ENCODE measurements around the gene CEPT1. TPM values are rescaled to one million over a fixed set of nuclear protein-coding genes. Genes with fewer than 3 reads are reported as not detected.

The CEPT1 gene
- total RNA-seq, 4 donors from 2014 or later, result 30.3 to 37.8 (median 32.8) TPM

DNA sequence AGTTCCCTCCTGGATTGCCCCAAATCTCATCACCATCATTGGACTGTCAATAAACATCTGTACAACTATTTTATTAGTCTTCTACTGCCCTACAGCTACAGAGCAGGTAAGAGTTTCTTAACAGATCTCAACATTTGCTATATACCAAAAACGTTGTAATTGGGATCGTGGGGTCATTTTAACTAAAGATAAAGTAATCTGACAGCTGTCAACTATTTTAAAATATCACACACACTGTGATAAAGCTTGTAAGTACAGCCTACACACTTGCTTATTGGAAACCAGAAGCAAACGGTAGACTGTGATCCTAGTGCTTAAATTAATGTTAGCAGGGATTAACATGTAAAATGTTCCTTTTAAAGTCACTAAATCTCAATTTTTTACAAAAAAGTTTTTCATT, 7.9 kb downstream of the CEPT1 start:
- H3K36me3 ChIP-seq, result peaks cover 0 to 50% (median 0%) of the 10 kb centered on the region in 3 donors
- WGBS, 2 donors, result 78 to 82% methylated on average over 3 of the region's 3 CpGs

DNA sequence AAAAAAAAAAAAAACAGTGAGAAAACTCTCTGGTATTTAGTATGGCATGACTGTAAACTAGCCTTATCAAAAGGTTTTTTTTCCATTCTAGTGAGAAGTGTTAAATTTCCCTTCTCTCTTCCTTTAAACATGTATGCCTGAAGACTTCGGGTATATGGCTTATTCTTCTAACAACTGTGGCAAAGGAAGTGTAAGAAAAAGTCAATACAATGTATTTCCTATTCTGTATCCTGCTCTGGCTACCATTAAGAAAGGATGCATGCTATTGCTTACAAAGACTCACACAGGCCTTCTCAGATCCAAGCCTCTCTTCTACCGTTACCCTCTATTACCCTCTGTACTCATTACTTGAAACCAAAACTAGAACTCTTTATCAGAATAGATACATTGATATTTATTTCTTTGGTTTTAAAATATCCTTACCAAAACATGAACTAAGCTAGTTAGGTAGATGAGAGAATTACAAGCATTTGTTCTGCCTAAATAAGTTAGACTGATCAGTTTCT, 8.4 kb downstream of the CEPT1 start:
- Histone ChIP-seq H3K9me3 (no peaks in the 10 kb centered on the region), H3K27me3 (no peaks in the 10 kb centered on the region), H3K27ac (no peak overlapping the region), H3K36me3 (peaks cover 0 to 55% (median 0%) of the 10 kb centered on the region in 3 donors), H3K4me1 (peaks cover 0 to 28% (median 0%) of the 10 kb centered on the region in 4 donors), H3K4me3 (no peak overlapping the region)
- TF ChIP-seq, protein P1, sequence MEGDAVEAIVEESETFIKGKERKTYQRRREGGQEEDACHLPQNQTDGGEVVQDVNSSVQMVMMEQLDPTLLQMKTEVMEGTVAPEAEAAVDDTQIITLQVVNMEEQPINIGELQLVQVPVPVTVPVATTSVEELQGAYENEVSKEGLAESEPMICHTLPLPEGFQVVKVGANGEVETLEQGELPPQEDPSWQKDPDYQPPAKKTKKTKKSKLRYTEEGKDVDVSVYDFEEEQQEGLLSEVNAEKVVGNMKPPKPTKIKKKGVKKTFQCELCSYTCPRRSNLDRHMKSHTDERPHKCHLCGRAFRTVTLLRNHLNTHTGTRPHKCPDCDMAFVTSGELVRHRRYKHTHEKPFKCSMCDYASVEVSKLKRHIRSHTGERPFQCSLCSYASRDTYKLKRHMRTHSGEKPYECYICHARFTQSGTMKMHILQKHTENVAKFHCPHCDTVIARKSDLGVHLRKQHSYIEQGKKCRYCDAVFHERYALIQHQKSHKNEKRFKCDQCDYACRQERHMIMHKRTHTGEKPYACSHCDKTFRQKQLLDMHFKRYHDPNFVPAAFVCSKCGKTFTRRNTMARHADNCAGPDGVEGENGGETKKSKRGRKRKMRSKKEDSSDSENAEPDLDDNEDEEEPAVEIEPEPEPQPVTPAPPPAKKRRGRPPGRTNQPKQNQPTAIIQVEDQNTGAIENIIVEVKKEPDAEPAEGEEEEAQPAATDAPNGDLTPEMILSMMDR (IDR thresholded peaks at IDR 0.05), result no peak
- TF ChIP-seq EP300 (IDR thresholded peaks at IDR 0.05), result no peak
- no peak for TF ChIP-seq POLR2A (IDR thresholded peaks at IDR 0.05)
- no peak for DNase-seq (ENCODE audit: low spot score in 2 of 2)
- 50 to 62% methylated on average over 2 of the region's 2 CpGs for WGBS, 2 donors

More for the DNA sequence above, 7.9 kb downstream of the CEPT1 start:
- Histone ChIP-seq H3K9me3 (no peaks in the 10 kb centered on the region), H3K4me3 (no peak overlapping the region), H3K27me3 (no peaks in the 10 kb centered on the region), H3K4me1 (peaks cover 0 to 33% (median 0%) of the 10 kb centered on the region in 4 donors), H3K27ac (no peak overlapping the region)
- TF ChIP-seq EP300 (IDR thresholded peaks at IDR 0.05) (no peak), POLR2A (IDR thresholded peaks at IDR 0.05) (no peak)
- TF ChIP-seq, protein P1 (IDR thresholded peaks at IDR 0.05), result no peak
- no peak for DNase-seq (ENCODE audit: low spot score in 2 of 2)

DNA sequence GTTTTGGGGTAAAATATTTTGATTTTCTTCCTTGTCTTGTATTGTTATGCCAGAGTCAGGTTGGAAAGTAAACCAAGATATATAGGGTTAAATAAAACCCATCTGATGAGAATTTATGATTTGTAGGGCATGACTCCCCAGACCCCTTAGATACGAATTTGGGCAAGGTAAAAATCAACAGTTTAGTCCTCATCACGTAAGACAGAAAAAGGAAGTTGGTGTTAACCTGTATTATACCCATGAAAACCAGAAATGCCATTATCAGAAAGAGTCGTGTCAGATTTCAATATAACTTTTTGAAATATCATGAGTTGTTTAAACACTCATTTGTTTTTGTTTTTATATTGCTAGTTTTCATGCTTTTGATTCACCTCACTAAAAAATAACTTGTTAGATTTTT, 11.8 kb downstream of the CEPT1 start:
- Histone ChIP-seq H3K27ac (no peak overlapping the region), H3K9me3 (no peaks in the 10 kb centered on the region), H3K36me3 (peaks cover 0 to 76% (median 0%) of the 10 kb centered on the region in 3 donors), H3K4me3 (no peak overlapping the region), H3K4me1 (peaks cover 0 to 12% (median under 1%) of the 10 kb centered on the region in 4 donors), H3K27me3 (no peaks in the 10 kb centered on the region)
- 53 to 60% methylated on average over 3 of the region's 3 CpGs for WGBS, 2 donors
- no peak for DNase-seq (ENCODE audit: low spot score in 2 of 2)
- no peak for TF ChIP-seq EP300 (IDR thresholded peaks at IDR 0.05)
- TF ChIP-seq, protein P1 (IDR thresholded peaks at IDR 0.05), result no peak
- no peak for TF ChIP-seq POLR2A (IDR thresholded peaks at IDR 0.05)

DNA sequence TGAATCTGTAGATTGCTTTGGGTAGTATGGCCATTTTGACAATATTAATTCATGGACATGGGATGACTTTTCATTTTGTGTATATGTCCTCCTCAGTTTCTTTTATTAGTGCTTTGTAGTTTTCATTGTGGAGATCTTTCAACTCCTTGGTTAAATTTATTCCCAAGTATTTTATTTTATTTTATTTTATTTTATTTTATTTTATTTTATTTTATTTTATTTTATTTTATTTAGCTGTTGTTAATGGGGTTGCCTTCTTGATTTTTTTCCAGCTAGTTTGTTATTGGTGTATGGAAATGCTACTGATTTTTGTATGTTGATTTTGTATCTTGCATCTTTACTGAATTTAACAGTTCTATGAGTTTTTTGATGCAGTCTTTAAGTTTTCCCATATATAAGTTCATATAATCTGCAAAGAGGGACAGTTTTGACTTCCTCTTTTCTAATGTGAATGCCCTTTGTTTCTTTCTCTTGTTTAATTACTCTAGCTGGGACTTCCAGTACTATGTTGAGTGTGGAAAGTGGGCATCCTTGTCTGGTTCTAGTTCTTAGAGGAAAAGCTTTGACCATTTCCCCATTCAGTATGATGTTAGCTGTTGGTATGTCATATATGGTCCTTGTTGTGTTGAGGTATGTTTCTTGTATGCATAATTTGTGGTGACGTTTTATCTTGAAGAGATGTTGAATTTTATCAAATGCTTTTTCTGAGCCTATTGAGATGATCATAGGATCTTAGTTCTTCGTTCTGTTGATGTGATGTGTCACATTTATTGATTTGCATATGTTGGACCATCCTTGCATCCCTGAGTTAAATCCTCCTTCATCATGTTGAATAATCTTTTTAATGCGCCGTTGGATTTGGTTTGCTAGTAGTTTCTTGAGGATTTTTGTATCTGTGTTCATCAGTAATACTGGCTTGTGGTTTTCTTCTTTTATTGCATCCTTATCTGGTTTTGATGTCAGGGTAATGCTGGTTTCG, 14.3 kb downstream of the CEPT1 start:
- Histone ChIP-seq H3K4me1 (peaks cover 0 to 12% (median 2%) of the 10 kb centered on the region in 4 donors), H3K27ac (no peak overlapping the region), H3K9me3 (no peaks in the 10 kb centered on the region), H3K4me3 (no peak overlapping the region), H3K36me3 (peaks cover 0 to 70% (median 0%) of the 10 kb centered on the region in 3 donors), H3K27me3 (no peaks in the 10 kb centered on the region)
- 95 to 96% methylated on average over 5 of the region's 5 CpGs for WGBS, 2 donors
- TF ChIP-seq EP300 (IDR thresholded peaks at IDR 0.05) (no peak), POLR2A (IDR thresholded peaks at IDR 0.05) (no peak)
- TF ChIP-seq, protein P1 (IDR thresholded peaks at IDR 0.05), result no peak
- no peak for DNase-seq (ENCODE audit: low spot score in 2 of 2)

DNA sequence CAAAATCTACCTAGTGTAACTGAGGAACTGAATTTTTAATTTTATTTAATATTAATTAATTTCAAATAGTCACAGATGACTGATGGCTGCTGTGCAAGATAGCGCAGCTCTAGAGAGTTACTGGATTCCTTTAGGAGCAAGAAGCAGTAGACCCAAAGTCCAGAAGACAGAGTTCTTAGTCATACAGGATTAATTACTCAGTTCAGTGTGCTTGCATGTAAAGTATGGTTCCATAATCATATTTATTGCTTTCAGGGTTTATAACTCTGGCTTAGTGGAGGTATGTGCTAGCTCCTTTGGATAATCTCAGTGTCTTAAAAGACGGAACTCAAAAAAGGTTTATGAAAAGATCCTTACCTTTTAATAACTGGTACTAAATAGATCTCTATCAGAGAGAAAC, 17.4 kb downstream of the CEPT1 start:
- TF ChIP-seq EP300 (IDR thresholded peaks at IDR 0.05), result no peak
- DNase-seq (ENCODE audit: low spot score in 2 of 2), result no peak
- H3K27me3 ChIP-seq, result no peaks in the 10 kb centered on the region
- H3K27ac ChIP-seq, result no peak overlapping the region
- H3K4me1 ChIP-seq, result peaks cover 0 to 4% (median 0%) of the 10 kb centered on the region in 4 donors
- peaks cover 0 to 63% (median 0%) of the 10 kb centered on the region in 3 donors for H3K36me3 ChIP-seq
- no peaks in the 10 kb centered on the region for H3K9me3 ChIP-seq
- WGBS, 2 donors, result 98 to 100% methylated on average over 2 of the region's 2 CpGs
- no peak overlapping the region for H3K4me3 ChIP-seq

All from tibial nerve (tissue), 4 donors.